ENCODE measurements around the gene SNX13. TPM values are rescaled to one million over a fixed set of nuclear protein-coding genes. Genes with fewer than 3 reads are reported as not detected.

Gene SNX13
- total and polyA plus RNA-seq, 9 of the 15 experiments (the other 6 are each of a cell fraction or from before 2014, with no cell fraction given) = 5.6 to 33.2 (median 25.4) TPM

- H4K20me1 ChIP-seq (replicated peaks; ENCODE audit: control insufficient read depth, insufficient read depth, low read length) = no peaks in the 10 kb centered on the region
- H3K27ac ChIP-seq (ENCODE audit: extremely low read depth, low read depth, low read length) = no peak overlapping the region
- H3K4me1 ChIP-seq (replicated peaks in 1 of 2; ENCODE audit: control insufficient read depth in 2 of 2, insufficient read depth in 2 of 2, low read length in 2 of 2) = no peaks in the 10 kb centered on the region
- CTCF ChIA-PET (ENCODE audit: low intra/inter-chr PET ratio) = no interaction called here
- intact Hi-C loops (cut with micrococcal nuclease) = no loop called here
- DNase-seq (ENCODE audit: extremely low read depth in 1 of 4, low spot score in 3 of 4) (no peak), ATAC-seq (no peak), FAIRE-seq (no peak)
- H3K9ac ChIP-seq (ENCODE audit: insufficient read depth in 1 of 2, low read depth in 2 of 2, low read length in 2 of 2) = no peak overlapping the region
- in situ Hi-C loops (cut with MboI) = no loop called here
- H3K9me1 ChIP-seq (ENCODE audit: control insufficient read depth, insufficient read depth, low read length) = no peaks in the 10 kb centered on the region
- POLR2A ChIA-PET = no interaction called here
- H2AFZ ChIP-seq (ENCODE audit: low read depth, low read length) = no peak overlapping the region
- WGBS (ENCODE audit: insufficient coverage, low coverage, missing lambda C conversion rate) = 69% methylated on average over 5 of the region's 5 CpGs
- no peaks in the 10 kb centered on the region for H3K9me3 ChIP-seq (replicated peaks; ENCODE audit: control insufficient read depth, insufficient read depth, low read depth, low read length)
- H3K4me2 ChIP-seq (ENCODE audit: insufficient read depth, low read length) = no peak overlapping the region
- H3K27me3 ChIP-seq (ENCODE audit: control insufficient read depth in 2 of 2, insufficient read depth in 2 of 2, low read length in 2 of 2) = no peaks in the 10 kb centered on the region
- H3K79me2 ChIP-seq (ENCODE audit: control insufficient read depth, insufficient read depth, low read length) = no peaks in the 10 kb centered on the region
- H3K36me3 ChIP-seq (ENCODE audit: control insufficient read depth, insufficient read depth, low read length) = no peaks in the 10 kb centered on the region
- TF ChIP-seq MCM2 (IDR thresholded peaks at IDR 0.05; ENCODE audit: low read depth) = no peak
- peak; percentile 78 for TF ChIP-seq C11orf30 (IDR thresholded peaks at IDR 0.05; ENCODE audit: low read depth)
- peak; percentile 85 for TF ChIP-seq MAFK (IDR thresholded peaks at IDR 0.05; ENCODE audit: low read length)
- peak; percentile 82 for TF ChIP-seq MAFF (IDR thresholded peaks at IDR 0.05; ENCODE audit: low read length)
- peak; percentile 82 for TF ChIP-seq MAFG (tag; conservative IDR thresholded peaks at IDR 0.05)
- TF ChIP-seq ZNF316 (IDR thresholded peaks at IDR 0.05) = peak; percentile 91
- no TSS peak for BruUV-seq (replicated peaks)
- no peak overlapping the region for H3K4me3 ChIP-seq
Measured at GRCh38 chr7:17951742-17952254, 11.5 kb upstream of the SNX13 start.

- Histone ChIP-seq H3K4me1 (replicated peaks in 1 of 2; ENCODE audit: control insufficient read depth in 2 of 2, insufficient read depth in 2 of 2, low read length in 2 of 2) (no peaks in the 10 kb centered on the region), H3K9me1 (ENCODE audit: control insufficient read depth, insufficient read depth, low read length) (no peaks in the 10 kb centered on the region), H3K4me3 (no peak overlapping the region), H3K9me3 (replicated peaks; ENCODE audit: control insufficient read depth, insufficient read depth, low read depth, low read length) (no peaks in the 10 kb centered on the region), H4K20me1 (replicated peaks; ENCODE audit: control insufficient read depth, insufficient read depth, low read length) (no peaks in the 10 kb centered on the region), H3K27ac (ENCODE audit: extremely low read depth, low read depth, low read length) (no peak overlapping the region), H2AFZ (ENCODE audit: low read depth, low read length) (no peak overlapping the region), H3K79me2 (ENCODE audit: control insufficient read depth, insufficient read depth, low read length) (no peaks in the 10 kb centered on the region), H3K4me2 (ENCODE audit: insufficient read depth, low read length) (no peak overlapping the region), H3K9ac (ENCODE audit: insufficient read depth in 1 of 2, low read depth in 2 of 2, low read length in 2 of 2) (no peak overlapping the region), H3K36me3 (ENCODE audit: control insufficient read depth, insufficient read depth, low read length) (no peaks in the 10 kb centered on the region), H3K27me3 (ENCODE audit: control insufficient read depth in 2 of 2, insufficient read depth in 2 of 2, low read length in 2 of 2) (no peaks in the 10 kb centered on the region)
- CTCF ChIA-PET (ENCODE audit: low intra/inter-chr PET ratio) = no interaction called here
- in situ Hi-C loops (cut with MboI) (no loop called here), intact Hi-C loops (cut with micrococcal nuclease) (loop anchor here (5.0 kb wide), 1 partner anchor 649 kb away; no protein-coding TSS in a partner anchor)
- BruUV-seq (replicated peaks) = no TSS peak
- 4% methylated on average over 2 of the region's 2 CpGs for WGBS (ENCODE audit: insufficient coverage, low coverage, missing lambda C conversion rate)
- ATAC-seq (no peak), DNase-seq (ENCODE audit: extremely low read depth in 1 of 4, low spot score in 3 of 4) (no peak), FAIRE-seq (no peak)
- POLR2A ChIA-PET = no interaction called here
- TF ChIP-seq TAF9B (IDR thresholded peaks at IDR 0.05; ENCODE audit: partially characterized antibody) (no peak), HBP1 (CRISPR knock-in tag; IDR thresholded peaks at IDR 0.05) (no peak), VEZF1 (CRISPR knock-in tag; IDR thresholded peaks at IDR 0.05) (no peak), TARDBP (IDR thresholded peaks at IDR 0.05) (no peak), ZNF668 (CRISPR knock-in tag; IDR thresholded peaks at IDR 0.05) (no peak), ZBTB17 (CRISPR knock-in tag; IDR thresholded peaks at IDR 0.05) (no peak), SAFB (IDR thresholded peaks at IDR 0.05; ENCODE audit: borderline replicate concordance, low read depth, low read length) (no peak), RNF2 (IDR thresholded peaks at IDR 0.05) (no peak), HDAC8 (tag; IDR thresholded peaks at IDR 0.05) (no peak)
Measured at GRCh38 chr7:17948526-17949238, 8.4 kb upstream of the SNX13 start.

All from K562 (cell line).